ENCODE data around the gene LPIN1.

LPIN1 gene

DNA sequence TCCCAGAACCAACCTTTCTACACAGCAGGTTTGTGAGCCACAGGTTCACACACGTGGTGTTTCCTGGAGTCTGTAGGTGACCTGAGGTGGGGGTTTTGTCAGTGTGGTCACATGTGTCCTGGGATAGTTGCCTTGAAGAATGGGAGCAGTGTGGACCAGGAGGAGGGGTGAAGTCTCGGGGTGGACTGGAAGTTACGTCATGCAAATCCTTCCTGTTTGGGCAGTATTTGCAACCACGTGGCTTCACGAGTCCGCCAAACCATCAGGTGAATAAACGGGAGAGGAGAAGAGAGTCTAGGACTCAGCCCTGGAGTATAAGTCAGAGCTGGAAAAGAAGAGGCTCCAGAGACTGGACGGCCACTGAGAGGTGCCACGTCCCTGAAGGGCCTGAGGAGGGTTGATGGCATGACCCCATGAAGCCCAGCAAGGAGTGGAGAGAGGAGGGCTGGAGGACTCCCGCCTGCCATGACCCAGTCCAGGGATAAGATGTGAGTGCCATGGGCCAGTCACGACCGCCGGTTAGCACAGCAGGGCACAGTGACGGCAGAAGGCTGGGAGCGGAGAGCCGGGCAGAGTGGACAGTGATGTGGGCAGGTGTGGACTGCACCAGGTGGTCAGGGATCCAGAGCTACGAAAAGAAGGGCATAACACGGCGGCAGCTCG, 16.5 kb downstream of the LPIN1 start:
- DNase-seq = no peak

DNA sequence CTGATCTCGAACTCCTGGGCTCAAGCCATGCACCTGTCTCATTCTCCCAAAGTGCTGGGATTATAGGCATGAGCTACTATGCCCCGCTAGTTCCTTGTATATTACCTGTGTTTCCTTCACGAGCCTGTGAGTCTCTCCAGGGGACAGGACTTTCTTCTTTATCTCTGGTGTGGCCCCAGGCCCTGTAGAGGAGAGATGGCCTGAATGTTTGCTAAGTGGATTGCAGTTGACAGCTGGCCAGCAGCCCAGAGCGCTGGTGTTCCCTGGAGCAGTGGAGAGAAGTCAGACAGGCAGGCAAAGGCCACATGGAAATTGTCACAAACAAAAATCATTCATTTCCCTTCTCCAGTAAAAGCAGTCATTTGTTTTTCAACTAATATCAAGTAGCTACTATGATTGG, 17.9 kb downstream of the LPIN1 start:
- DNase-seq = no peak

GRCh38 chr2:11764920-11765319, 18.5 kb downstream of the LPIN1 start:
- DNase-seq = no peak

DNA sequence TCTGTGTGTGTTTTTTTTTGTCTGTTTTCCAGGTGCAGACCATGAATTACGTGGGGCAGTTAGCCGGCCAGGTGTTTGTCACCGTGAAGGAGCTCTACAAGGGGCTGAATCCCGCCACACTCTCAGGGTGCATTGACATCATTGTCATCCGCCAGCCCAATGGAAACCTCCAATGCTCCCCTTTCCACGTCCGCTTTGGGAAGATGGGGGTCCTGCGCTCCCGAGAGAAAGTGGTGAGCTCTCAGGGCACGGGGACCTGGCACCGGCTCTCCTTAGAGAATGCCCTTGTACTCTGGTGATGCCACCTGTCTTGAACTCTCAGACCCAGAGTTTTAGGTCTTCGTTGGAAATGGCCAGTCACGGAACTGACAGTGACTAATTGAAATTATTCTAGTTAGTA, 19.1 kb downstream of the LPIN1 start:
- DNase-seq = no peak

GRCh38 chr2:11766016-11766415, 19.6 kb downstream of the LPIN1 start:
- no peak for DNase-seq

DNA sequence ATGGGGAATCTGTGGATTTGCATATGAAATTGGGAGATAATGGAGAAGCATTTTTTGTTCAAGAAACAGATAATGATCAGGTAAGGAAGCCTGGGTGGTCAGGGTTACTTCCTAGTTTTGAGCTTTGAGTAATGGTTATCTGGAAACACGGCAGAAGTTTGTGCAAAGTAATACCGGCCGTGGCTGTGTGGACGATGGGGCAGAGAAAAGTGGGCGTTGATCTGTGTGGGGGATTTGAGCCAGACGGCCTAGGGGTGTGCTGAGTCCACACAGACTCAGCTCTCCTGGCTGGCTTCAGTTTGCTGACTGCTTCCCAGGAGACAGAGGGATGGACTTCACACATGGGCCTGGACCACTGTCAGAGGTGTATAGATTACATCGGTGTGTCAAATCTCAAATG, 21.3 kb downstream of the LPIN1 start:
- DNase-seq = no peak

GRCh38 chr2:11768946-11769345, 22.5 kb downstream of the LPIN1 start:
- DNase-seq = no peak

DNA sequence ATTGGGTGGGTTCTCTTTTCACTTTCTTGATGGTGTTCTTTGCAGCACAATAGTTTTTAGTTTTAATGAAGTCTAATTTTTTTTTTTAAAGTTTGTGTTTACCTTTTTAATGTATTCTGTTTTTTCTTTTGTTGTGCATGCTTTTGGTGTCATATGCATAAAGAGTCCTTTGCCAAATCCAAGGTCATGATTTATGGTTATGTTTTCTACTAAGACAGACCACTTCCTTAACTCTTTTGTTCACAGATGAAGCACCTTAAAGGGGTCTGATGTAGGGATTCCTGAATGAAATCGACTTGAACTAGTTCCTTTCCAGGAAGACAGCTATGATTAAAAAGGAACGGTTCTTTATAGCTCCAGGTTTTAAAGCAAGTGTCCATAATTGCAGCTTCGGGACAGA, 23.1 kb downstream of the LPIN1 start:
- no peak for DNase-seq

DNA sequence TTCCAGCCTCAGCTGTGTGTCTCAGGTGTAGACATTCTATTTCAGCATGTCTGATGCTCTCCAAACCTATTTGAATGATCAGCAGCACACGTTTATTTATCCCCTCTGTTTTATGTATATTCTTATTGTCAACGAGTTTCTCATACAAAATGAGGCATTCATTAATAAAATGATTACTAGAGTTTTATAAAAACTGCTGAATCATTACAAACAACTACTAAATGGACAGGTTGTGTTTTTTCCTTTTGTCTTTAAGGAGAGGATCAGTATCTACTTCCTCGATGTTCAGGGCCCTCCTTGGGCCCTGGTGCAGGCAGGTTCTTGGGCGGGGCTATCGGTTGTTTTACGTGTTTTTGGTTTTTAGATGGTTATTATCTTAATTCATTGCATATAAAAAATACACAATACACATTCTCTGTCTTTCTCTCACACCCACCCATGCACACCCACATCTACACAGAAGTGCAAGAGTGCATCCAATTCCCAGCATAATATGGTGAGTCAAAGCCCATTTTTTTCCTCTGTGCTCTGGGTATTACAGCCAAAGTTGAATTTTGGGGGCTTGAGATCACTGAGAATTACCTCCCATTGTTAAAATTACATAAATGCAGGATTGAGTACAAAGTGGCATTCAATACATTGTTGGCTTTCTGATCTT, 24.2 kb downstream of the LPIN1 start:
- DNase-seq = no peak

DNA sequence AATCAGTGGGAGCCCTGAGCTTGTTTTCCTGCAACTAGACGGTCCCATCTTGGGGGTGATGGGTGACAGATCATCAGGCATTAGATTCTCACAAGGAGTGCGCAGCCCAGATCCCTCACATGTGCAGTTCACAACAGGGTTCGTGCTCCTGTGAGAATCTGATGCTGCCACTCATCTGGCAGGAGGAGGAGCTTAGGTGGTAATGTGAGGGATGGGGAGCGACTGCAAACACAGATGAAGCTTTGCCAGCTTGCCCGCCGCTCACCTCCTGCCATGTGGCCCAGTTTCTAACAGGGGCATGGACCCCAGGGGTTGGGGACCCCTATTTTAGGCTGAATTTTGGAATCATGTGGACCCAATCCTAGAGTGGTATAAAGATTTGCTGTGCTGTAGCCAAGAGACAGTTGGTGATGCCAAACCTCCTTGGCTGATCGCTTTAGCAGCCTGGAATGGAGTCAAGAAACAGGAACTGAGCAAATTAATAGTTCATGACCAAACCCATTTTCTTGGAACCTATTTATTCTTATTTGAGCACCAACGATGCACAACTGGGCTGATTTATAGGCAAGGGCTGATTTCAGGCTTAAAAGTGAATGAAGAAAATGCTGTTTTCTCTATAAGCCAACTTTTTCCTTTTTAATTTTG, 25.7 kb downstream of the LPIN1 start:
- DNase-seq = no peak

DNA sequence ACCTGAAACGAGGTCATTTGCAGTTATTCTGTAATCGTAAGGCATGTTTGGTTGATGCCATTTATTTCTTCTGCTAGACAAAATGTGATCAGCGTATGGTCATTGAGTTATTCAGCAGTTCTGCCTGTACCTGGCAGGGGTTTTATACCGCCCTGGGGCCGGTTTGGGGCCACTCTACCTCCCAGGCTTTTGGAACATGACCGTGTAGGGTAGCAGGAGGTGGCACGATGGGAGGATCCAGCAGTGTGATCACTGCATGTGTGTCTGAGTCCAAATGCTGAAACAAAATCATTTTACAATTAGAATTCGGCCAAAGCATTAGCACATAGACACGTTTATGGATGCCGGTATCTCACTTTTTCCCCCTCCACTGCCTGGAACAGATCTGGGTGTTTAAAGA, 26.7 kb downstream of the LPIN1 start:
- DNase-seq = no peak

DNA sequence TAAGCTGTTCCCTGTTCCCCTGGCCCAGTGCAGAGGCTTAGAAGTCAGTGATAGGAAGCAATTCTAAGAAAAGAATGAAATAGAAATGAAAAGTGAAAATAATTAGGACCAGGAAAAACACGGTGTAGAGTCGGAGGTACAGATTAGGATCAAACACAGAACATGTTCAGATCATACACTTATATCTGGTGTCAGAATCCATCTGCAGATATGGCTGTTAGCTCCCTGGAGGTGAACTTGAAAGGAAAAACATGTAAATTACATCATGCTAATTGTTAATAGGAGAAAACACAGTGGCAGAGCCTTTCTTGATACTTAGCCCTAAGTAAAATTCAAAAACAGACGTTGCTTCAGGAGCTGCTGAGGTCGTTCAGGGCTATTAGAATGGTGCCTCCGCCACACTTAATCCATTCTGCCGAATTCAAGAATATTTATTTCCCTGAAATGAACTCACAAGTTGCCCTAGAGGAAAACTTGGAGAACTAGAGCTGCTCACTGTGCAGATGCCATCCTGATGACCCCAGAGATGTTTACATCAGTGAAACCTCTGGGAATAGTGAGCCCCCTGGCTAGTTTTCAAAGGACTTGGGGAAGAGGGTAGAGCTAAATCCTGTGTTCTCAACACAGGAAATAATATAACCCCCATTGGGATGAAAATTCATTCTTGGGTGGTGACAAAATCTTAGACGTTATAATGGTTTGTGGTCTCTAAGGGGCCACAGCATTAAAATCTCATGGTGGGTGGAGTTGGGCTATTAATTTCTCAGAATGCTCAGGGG, 27.5 kb downstream of the LPIN1 start:
- DNase-seq = no peak

DNA sequence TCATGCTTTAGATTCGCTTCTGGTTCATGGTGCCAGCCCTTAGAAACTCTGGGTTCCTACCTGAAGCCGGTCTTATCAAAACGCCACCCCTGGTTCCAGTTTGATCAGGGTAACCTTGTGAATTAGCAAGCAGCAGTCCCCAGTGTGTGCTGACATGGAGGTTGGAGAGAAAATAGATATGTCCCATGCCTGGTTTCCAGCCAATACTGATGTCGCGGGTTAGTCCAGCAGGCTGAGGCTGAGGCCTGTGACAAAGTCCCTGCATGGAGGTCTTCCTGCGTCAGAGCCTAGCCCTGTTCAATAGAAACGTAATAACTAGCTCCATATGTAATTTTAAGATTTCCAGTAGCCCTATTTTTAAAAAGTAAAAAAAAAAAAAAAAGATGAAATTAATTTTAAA, 28.2 kb downstream of the LPIN1 start:
- DNase-seq = no peak

- DNase-seq = no peak
Measured at GRCh38 chr2:11775384-11775783, 29.0 kb downstream of the LPIN1 start.

DNA sequence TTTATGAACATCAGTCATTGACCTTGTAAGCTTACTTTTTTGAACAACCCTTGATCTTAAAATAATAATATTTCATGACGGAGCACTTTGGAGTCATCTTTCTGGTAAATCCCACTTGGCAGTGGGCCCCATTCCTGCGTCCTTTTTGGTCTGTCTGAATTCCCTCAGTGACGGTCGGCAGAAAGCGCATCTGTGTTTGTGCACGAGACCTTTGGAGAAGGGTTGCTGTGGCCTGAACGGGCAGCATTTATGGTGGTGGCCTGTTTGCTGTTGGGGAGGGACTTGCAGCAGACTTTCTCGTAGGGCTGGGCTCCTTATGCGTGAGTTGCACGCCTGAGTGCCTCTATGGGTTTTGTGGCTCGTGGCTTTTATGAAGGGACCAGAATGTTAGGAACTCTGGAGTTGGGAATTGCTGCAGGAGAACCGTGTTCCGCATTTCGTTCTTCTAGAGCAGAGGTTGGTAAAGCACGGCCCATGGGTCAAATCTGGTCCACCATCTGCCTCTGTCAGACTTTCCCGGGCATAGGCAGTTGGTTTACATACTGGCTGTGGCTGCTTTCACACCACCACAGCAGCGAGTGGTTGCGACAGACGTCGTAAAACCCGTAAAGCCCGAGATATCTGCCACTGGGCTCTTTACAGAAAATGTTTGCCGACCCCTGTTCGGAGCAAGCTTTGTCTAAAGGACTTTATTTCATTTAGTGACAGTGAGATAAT, 30.8 kb downstream of the LPIN1 start:
- no peak for DNase-seq

DNA sequence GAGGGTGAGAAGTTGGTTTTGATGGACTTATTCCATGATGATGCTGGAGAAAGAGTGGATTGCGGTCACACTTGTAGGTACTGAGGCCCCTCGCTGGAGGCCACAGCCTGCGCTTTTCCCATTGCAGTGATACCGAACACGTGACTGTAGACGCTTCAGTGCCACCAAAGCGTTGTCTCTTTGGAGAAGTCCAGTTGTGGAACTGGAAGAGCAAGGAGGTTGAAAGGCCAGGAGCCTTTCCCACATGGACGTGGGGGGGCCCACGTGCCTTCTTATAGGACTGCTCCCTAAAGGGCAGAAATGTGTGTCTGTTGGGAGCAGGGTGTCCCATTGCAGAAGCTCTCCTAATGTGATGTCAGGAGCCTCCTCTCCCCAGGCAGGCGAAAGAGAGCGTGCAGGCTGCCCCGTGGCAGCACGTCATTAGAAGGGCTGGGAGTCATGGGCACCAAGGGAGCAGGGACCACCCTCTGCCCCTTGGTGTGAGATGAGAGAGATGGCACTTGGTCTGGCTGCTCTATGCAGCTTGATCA, 31.5 kb downstream of the LPIN1 start:
- no peak for DNase-seq

DNA sequence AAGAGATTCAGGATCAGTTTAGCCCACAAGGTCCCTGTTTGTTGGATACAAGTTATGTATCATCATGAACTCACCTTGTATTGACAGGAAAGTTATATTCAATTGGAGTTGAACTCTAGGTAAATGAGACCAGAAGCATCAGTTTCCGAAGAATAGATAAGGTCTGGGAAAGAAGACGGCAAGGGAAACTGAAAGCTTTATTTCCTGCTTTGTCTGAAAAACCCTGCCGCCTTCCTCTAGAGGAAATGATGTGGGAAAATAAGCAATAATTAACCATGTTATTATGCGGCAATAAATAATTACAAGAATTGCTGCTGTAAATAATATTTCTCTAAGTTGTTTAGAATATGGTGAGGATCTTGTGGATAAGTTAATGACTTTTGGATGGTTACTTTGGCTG, 32.0 kb downstream of the LPIN1 start:
- no peak for DNase-seq

DNA sequence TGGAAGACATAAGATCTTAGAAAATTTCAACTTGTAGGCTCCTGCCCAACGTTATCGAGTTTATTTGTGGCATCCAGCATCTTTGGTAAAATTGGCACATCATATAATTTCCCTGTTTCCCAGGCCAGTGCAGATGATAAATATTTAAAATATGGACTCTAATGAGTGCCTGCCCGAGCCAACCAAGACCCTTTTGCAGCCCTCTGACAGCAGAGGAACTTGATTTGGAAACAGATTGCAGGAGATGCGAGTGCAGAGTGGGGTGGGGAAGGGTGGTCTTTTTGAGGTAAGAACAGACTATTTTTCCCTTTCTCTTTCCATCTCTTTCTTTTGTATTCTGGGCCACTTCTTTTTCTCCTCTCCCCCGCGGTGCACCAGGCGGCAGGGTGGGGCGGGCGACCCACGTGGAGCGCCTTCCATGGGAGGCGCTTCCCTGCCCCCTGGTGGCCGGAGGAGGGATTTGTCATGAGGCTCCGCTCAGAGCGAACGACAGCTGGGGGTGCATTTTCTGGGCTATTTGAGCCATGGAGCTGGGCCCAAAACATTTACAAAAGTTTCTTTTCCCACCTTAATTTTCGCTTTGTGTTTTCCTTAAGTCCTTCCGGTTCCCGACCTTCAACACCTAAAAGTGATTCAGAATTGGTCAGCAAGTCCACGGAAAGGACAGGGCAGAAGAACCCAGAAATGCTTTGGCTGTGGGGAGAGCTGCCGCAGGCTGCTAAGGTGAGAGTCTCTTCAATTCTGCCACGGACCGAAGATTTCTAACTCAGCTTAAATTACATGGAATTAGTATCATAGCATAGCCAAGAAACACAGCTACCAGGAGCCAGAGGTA, 32.7 kb downstream of the LPIN1 start:
- DNase-seq = peak; percentile 89

GRCh38 chr2:11781602-11782001, 35.2 kb downstream of the LPIN1 start:
- no peak for DNase-seq

DNA sequence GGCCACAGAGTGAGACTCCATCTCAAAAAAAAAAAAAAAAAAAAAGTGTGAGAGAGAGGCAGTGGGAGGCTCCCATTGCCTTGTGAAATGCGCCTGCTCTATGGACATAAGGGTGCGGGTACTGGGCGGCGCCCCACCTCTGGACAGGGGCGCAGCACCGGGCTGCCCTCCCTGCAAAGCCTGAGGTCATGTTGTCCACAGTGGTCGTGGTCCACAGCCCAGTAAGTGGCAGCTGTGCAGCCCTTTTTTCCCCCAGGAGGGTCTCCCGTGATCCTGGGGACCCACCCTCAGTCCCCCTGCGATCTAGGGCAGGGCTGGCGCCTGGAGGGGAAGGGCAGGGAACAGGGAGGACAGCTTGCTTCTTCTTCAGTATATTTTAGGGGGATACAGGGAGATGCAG, 37.8 kb downstream of the LPIN1 start:
- DNase-seq = no peak

GRCh38 chr2:11784747-11785610, 38.5 kb downstream of the LPIN1 start:
- peak; percentile 61 for DNase-seq

Data from activated T-cell treated with anti-CD3 and anti-CD28 coated beads, Interleukin-2, amount 50 U/mL, for 1 hour (primary cell).